OCI-LY3 (cell line): ENCODE results near the gene CARD11.

Experiments used
- EZH2phosphoT487 ChIP-seq: fragments of 200-600 bp; shearing (Covaris generic); IDR thresholded peaks from 2 replicates; pipeline ENCODE4 v1.6.1; 2018; ENCODE audit warnings: antibody characterized with exemption, mixed run types, low read depth
- TF ChIP-seq, protein P1 (sequence below): fragments of 200-600, 300-600 bp; sonication (generic); IDR thresholded peaks from 2 replicates; pipeline ENCODE4 v1.5.1; 2014; ENCODE audit warnings: antibody characterized with exemption, low read length, low read depth

- TF ChIP-seq EZH2phosphoT487 = no peak
- TF ChIP-seq, protein P1, sequence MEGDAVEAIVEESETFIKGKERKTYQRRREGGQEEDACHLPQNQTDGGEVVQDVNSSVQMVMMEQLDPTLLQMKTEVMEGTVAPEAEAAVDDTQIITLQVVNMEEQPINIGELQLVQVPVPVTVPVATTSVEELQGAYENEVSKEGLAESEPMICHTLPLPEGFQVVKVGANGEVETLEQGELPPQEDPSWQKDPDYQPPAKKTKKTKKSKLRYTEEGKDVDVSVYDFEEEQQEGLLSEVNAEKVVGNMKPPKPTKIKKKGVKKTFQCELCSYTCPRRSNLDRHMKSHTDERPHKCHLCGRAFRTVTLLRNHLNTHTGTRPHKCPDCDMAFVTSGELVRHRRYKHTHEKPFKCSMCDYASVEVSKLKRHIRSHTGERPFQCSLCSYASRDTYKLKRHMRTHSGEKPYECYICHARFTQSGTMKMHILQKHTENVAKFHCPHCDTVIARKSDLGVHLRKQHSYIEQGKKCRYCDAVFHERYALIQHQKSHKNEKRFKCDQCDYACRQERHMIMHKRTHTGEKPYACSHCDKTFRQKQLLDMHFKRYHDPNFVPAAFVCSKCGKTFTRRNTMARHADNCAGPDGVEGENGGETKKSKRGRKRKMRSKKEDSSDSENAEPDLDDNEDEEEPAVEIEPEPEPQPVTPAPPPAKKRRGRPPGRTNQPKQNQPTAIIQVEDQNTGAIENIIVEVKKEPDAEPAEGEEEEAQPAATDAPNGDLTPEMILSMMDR = no peak
These were observed 80.8 kb downstream of the CARD11 start for GRCh38 chr7:2962865-2963264.
